Calu3 (cell line): ENCODE data around the gene ADAMTS17. TPM values are rescaled to one million over a fixed set of nuclear protein-coding genes. Genes with fewer than 3 reads are reported as not detected.

Experiments used
- BruUV-seq: library from RNA; stranded (reverse); fragments of 400-500 nt; replicated peaks from 2 replicates; lab custom pipeline; 2021; lab: Mats Ljungman, UMichigan
- CTCF ChIA-PET: fragments of 300-600 bp; sonication (Branson Sonifier 250); formaldehyde crosslinking; loops from one replicate; lab custom pipeline; 2022; ENCODE audit warnings: antibody characterized with exemption; lab: Charles Lee
- DNase-seq: peaks from one replicate; pipeline ENCODE4 v3.0.0; 2022
- H3K27ac Mint-ChIP-seq: one replicate; pipeline ENCODE4 v1.8.0; 2022; ENCODE audit warnings: mixed read lengths; ENCODE audit not compliant: unreplicated experiment
- H3K27me3 Mint-ChIP-seq: one replicate; pipeline ENCODE4 v1.8.0; 2022; ENCODE audit warnings: mixed read lengths; ENCODE audit not compliant: unreplicated experiment
- H3K36me3 Mint-ChIP-seq: one replicate; pipeline ENCODE4 v1.8.0; 2022; ENCODE audit warnings: mild to moderate bottlenecking, moderate library complexity, mixed read lengths; ENCODE audit not compliant: insufficient read depth, unreplicated experiment
- H3K4me1 Mint-ChIP-seq: one replicate; pipeline ENCODE4 v1.8.0; 2022; ENCODE audit warnings: mild to moderate bottlenecking, low read depth, mixed read lengths; ENCODE audit not compliant: unreplicated experiment
- H3K4me3 Mint-ChIP-seq: one replicate; pipeline ENCODE4 v1.8.0; 2022; ENCODE audit warnings: mild to moderate bottlenecking, low read depth, moderate library complexity, mixed read lengths; ENCODE audit not compliant: unreplicated experiment
- H3K9me3 Mint-ChIP-seq: one replicate; pipeline ENCODE4 v1.8.0; 2022; ENCODE audit warnings: low read depth, mixed read lengths; ENCODE audit not compliant: unreplicated experiment
- CTCF ChIP-seq: fragments of 200-600 bp; IDR thresholded peaks from one replicate; pipeline ENCODE4 v1.8.0; 2022; ENCODE audit warnings: antibody characterized with exemption; ENCODE audit not compliant: unreplicated experiment
- intact Hi-C: fragments of 100-400 bp; cut with micrococcal nuclease; formaldehyde crosslinking; loops from one replicate; pipeline ENCODE4 v1.10.0; 2022; ENCODE audit not compliant: unreplicated experiment
- total RNA-seq: library from RNA; stranded (reverse); gene quantifications from 2 replicates; pipeline ENCODE4 v1.2.3, GENCODE V29; 2022

ADAMTS17 gene
- total RNA-seq, 1 experiment from 2014 or later = 3.5 TPM

GRCh38 chr15:100016632-100017031, 325.1 kb downstream of the ADAMTS17 start:
- no peak overlapping the region for H3K4me3 Mint-ChIP-seq
- H3K4me1 Mint-ChIP-seq = no peaks in the 10 kb centered on the region
- intact Hi-C loops = no loop called here
- no peaks in the 10 kb centered on the region for H3K36me3 Mint-ChIP-seq
- no peak for DNase-seq
- H3K27me3 Mint-ChIP-seq = no peaks in the 10 kb centered on the region
- H3K27ac Mint-ChIP-seq = no peak overlapping the region
- BruUV-seq = no TSS peak
- peaks cover 37% of the 10 kb centered on the region for H3K9me3 Mint-ChIP-seq
- CTCF ChIA-PET = no interaction called here
- no peak for TF ChIP-seq CTCF

- no peak for DNase-seq
- BruUV-seq = no TSS peak
- TF ChIP-seq CTCF = no peak
- no peaks in the 10 kb centered on the region for H3K4me1 Mint-ChIP-seq
- intact Hi-C loops = no loop called here
- CTCF ChIA-PET = no interaction called here
- H3K4me3 Mint-ChIP-seq = no peak overlapping the region
- H3K36me3 Mint-ChIP-seq = no peaks in the 10 kb centered on the region
- no peaks in the 10 kb centered on the region for H3K27me3 Mint-ChIP-seq
- no peak overlapping the region for H3K27ac Mint-ChIP-seq
- peaks cover 31% of the 10 kb centered on the region for H3K9me3 Mint-ChIP-seq
Measured at GRCh38 chr15:100011235-100011634, 330.5 kb downstream of the ADAMTS17 start.

- peaks cover 23% of the 10 kb centered on the region for H3K9me3 Mint-ChIP-seq
- CTCF ChIA-PET = no interaction called here
- H3K36me3 Mint-ChIP-seq = no peaks in the 10 kb centered on the region
- intact Hi-C loops = no loop called here
- H3K4me3 Mint-ChIP-seq = no peak overlapping the region
- H3K27ac Mint-ChIP-seq = no peak overlapping the region
- no peaks in the 10 kb centered on the region for H3K27me3 Mint-ChIP-seq
- DNase-seq = no peak
- TF ChIP-seq CTCF = no peak
- no TSS peak for BruUV-seq
- no peaks in the 10 kb centered on the region for H3K4me1 Mint-ChIP-seq
Measured at GRCh38 chr15:100009372-100009771, 332.4 kb downstream of the ADAMTS17 start.

- Mint-ChIP-seq H3K4me3 (no peak overlapping the region), H3K9me3 (peaks cover 22% of the 10 kb centered on the region), H3K27me3 (no peaks in the 10 kb centered on the region), H3K36me3 (no peaks in the 10 kb centered on the region), H3K27ac (no peak overlapping the region), H3K4me1 (no peaks in the 10 kb centered on the region)
- BruUV-seq = no TSS peak
- CTCF ChIA-PET = no interaction called here
- TF ChIP-seq CTCF = no peak
- no peak for DNase-seq
- intact Hi-C loops = no loop called here
Measured at GRCh38 chr15:100008258-100008657, 333.5 kb downstream of the ADAMTS17 start.
